ENCODE results near the gene XDH.

- TF ChIP-seq CTCF (conservative IDR thresholded peaks at IDR 0.05) (no peak), ZFX (IDR thresholded peaks at IDR 0.05) (no peak)
Measured at GRCh38 chr2:31386648-31387047, 27.9 kb downstream of the XDH start.

All from C4-2B (cell line).